Muscle of back (tissue), 11 donors: Measurements from ENCODE around the gene CTSF. TPM values are rescaled to one million over a fixed set of nuclear protein-coding genes. Genes with fewer than 3 reads are reported as not detected.
A peak's percentile ranks its signal among the peaks of the same experiment; 100 is the strongest.
"Not testable (repeated sequence)": the region's sequence is repeated elsewhere in the genome, so short reads cannot be mapped to it uniquely, and the experiment has no call there.

Experiments
- DNase-seq, 3 donors: peaks; one replicate each; pipeline versions ENCODE4 v3.0.0 to v3.0.0-alpha.2; 2013
- polyA plus RNA-seq, 10 donors: library from polyadenylated mRNA; unstranded; fragments of 120-200 nt; gene quantifications; one replicate each; pipeline ENCODE4 v1.2.1, GENCODE V29; 2013; ENCODE audit not compliant: insufficient read length in 10 of 10

CTSF gene
- polyA plus RNA-seq, 10 donors = 21.3 to 39.9 (median 27.2) TPM

- no peak for DNase-seq
These were observed 22.8 kb upstream of the CTSF start for GRCh38 chr11:66591175-66591574.

GRCh38 chr11:66589996-66590675 lies 21.7 kb upstream of the CTSF start:
- DNase-seq = no peak

GRCh38 chr11:66589315-66589714 lies 20.9 kb upstream of the CTSF start:
- DNase-seq = not testable (repeated sequence)

- no peak for DNase-seq
These were observed 17.7 kb upstream of the CTSF start for GRCh38 chr11:66586136-66586535.

GRCh38 chr11:66585447-66585846 lies 17.0 kb upstream of the CTSF start:
- DNase-seq = not testable (repeated sequence)

GRCh38 chr11:66582565-66583147 lies 14.2 kb upstream of the CTSF start:
- DNase-seq = not testable (repeated sequence)

- DNase-seq = no peak
These were observed 12.9 kb upstream of the CTSF start for GRCh38 chr11:66581261-66581660.

GRCh38 chr11:66580803-66581202 lies 12.4 kb upstream of the CTSF start:
- DNase-seq = peak in 1 of 3 donors; percentile 44

GRCh38 chr11:66579017-66579606 lies 10.7 kb upstream of the CTSF start:
- peak; percentile 43 to 85 (median 77) for DNase-seq

GRCh38 chr11:66570850-66571180 lies 2.4 kb upstream of the CTSF start:
- DNase-seq = no peak

GRCh38 chr11:66570079-66570849 lies 1.9 kb upstream of the CTSF start:
- no peak for DNase-seq

- DNase-seq = no peak
These were observed 670 bp upstream of the CTSF start for GRCh38 chr11:66569076-66569475.

- no peak for DNase-seq
These were observed 651 bp downstream of the CTSF start for GRCh38 chr11:66567787-66568123.

- no peak for DNase-seq
These were observed 2.2 kb downstream of the CTSF start for GRCh38 chr11:66566221-66566620.

- no peak for DNase-seq
These were observed 3.4 kb downstream of the CTSF start for GRCh38 chr11:66564984-66565383.

GRCh38 chr11:66564538-66564937 lies 3.9 kb downstream of the CTSF start:
- DNase-seq = no peak

GRCh38 chr11:66563832-66564231 lies 4.6 kb downstream of the CTSF start:
- no peak for DNase-seq

- DNase-seq = no peak
These were observed 5.4 kb downstream of the CTSF start for GRCh38 chr11:66562907-66563583.

GRCh38 chr11:66562275-66562674 lies 6.1 kb downstream of the CTSF start:
- no peak for DNase-seq

GRCh38 chr11:66561975-66562248 lies 6.5 kb downstream of the CTSF start:
- DNase-seq = no peak

- DNase-seq = no peak
These were observed 7.0 kb downstream of the CTSF start for GRCh38 chr11:66561178-66561974.
